AG08395 (cell line): ENCODE measurements around the gene NACC2.

ENCODE experiments used
- DNase-seq: peaks from one replicate; pipeline ENCODE4 v3.0.0; 2012; ENCODE audit warnings: mixed read lengths, low spot score

NACC2 gene

GRCh38 chr9:136023410-136024225 is 71.5 kb downstream of the NACC2 start:
- peak; percentile 72 for DNase-seq

GRCh38 chr9:136022731-136023409 is 72.2 kb downstream of the NACC2 start:
- no peak for DNase-seq

GRCh38 chr9:136021872-136022681 is 73.0 kb downstream of the NACC2 start:
- no peak for DNase-seq

- no peak for DNase-seq
These were observed 73.8 kb downstream of the NACC2 start for GRCh38 chr9:136021171-136021871.

GRCh38 chr9:136020671-136021070 is 74.4 kb downstream of the NACC2 start:
- DNase-seq, result no peak

GRCh38 chr9:136020206-136020605 is 74.9 kb downstream of the NACC2 start:
- no peak for DNase-seq

- no peak for DNase-seq
These were observed 75.4 kb downstream of the NACC2 start for GRCh38 chr9:136019681-136020060.

GRCh38 chr9:136019041-136019680 is 75.9 kb downstream of the NACC2 start:
- DNase-seq, result no peak

GRCh38 chr9:136018257-136019031 is 76.6 kb downstream of the NACC2 start:
- DNase-seq, result no peak

GRCh38 chr9:136017289-136018190 is 77.5 kb downstream of the NACC2 start:
- DNase-seq, result no peak

- no peak for DNase-seq
These were observed 78.4 kb downstream of the NACC2 start for GRCh38 chr9:136016572-136017288.

- no peak for DNase-seq
These were observed 79.2 kb downstream of the NACC2 start for GRCh38 chr9:136015656-136016571.

- DNase-seq, result no peak
These were observed 80.0 kb downstream of the NACC2 start for GRCh38 chr9:136014924-136015633.

- no peak for DNase-seq
These were observed 80.8 kb downstream of the NACC2 start for GRCh38 chr9:136014147-136014923.

- no peak for DNase-seq
These were observed 81.5 kb downstream of the NACC2 start for GRCh38 chr9:136013524-136014034.

- DNase-seq, result no peak
These were observed 82.0 kb downstream of the NACC2 start for GRCh38 chr9:136013116-136013515.
